SIG-M5 treated with dmso at 0.1 percent for 504 hours (cell line): ENCODE measurements around the gene ZMYND10.

Experiments used
- DNase-seq: peaks from one replicate; lab custom pipeline; 2025; ENCODE audit not compliant: unreplicated experiment; lab: John Stamatoyannopoulos, UW

ZMYND10 gene

GRCh38 chr3:50327129-50327528 is 18.4 kb downstream of the ZMYND10 start:
- DNase-seq, result no peak

DNA sequence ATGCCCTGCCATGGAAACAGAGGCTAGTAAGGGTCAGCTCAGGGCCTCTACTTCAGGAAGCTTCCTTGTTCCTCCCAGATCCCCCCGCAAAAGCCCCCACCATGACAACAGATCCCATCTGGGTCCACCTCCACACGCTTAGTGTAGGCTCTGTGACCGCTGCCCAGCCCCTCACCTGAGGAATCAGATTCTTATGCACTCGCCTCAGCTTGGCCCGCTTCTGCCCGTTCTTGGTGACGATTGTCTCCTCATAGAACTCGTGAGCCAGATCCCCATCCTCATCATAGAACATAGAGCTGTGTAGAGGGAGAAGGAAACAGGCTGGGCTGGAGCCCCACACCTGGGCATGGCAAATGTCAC is 19.4 kb downstream of the ZMYND10 start:
- no peak for DNase-seq

DNA sequence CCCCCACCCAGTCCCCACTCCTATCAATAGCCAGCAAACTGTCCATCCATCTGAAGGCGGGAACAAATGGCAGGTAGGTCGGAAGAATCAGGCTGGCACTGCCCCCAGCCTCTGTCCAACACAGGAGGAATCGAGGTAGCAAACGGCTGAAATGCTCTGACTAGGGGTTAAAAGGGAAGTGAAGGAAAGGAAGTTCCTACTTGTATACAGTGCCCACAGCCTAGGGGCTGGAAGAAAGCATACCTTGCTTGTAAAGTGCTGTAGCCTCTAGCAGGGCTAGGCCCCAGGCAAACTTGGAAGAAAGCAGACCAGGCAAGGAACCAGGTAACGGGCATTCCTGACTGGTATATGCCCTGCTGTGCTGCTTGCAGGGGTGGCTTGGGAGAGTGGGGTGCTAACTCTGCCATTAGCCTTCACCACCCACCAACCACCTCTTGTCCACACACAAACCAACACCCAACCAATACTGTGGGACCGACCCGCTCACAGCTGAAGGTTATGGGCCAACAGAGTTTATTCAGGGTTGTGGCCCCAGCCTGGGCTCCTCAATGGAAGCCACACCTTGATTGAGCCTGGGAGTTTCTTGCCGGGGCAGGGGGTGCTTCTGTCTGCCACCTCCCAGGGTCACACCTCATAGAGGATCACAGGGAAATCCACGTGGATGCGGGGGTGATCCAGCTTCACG is 19.9 kb downstream of the ZMYND10 start:
- no peak for DNase-seq

- no peak for DNase-seq
Measured at GRCh38 chr3:50325113-50325480, 20.4 kb downstream of the ZMYND10 start.

- DNase-seq, result peak; percentile 55
Measured at GRCh38 chr3:50324351-50325112, 21.0 kb downstream of the ZMYND10 start.

DNA sequence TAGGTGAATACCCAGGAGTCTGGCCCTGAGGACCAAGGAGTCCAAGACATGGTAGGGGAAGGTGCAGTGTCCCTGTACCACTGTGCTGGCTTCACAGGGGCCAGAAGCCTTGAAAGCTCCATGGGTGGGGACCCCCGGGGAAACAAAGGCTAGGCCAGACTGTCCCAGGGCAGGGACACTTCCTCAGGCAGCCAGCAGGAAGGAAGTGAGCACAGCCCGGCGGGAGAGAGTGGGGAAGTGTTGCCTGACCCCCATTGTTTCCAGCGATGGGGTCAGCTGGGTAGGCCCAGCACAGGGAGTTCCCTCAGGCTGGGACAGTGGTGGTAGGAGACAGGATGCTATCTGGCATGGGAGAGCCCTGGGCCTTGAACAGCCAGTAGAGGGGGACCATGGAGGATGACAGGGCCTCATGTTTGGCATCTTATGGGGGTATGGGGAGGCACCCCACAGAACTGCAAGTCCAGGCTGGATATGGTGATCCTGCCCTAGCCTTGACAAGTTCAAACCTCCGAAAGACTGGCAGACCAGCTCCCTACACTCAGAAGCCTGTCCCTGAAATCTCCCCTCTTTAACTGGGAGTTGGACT is 21.8 kb downstream of the ZMYND10 start:
- DNase-seq, result no peak

DNA sequence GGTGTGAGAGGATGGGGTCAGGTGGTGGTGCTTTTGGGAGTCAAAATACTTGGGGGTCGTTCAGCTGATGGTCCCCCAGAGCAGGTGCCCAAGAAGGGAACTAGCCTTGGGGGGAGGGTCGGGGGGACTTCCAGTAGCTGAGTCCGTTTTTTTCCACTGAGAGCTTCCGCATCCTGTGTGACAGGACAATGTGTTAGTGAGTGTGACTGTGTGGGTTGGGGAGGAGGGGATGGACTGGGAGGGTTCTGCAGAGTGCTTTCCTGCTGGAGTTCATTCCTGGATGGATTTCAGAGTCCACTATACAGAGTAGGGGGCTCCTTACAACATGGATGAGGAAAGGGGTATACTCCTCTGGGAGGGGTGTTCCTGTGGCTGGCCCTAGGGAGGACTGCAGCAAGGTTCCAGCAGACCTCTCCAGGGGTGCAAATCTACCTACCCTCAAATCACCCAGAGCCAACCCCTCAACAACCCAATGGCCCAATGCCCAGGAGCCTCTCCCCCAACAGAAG is 22.4 kb downstream of the ZMYND10 start:
- DNase-seq, result no peak

GRCh38 chr3:50322386-50323091 is 23.0 kb downstream of the ZMYND10 start, which contains the start of gene HYAL2:
Gene HYAL2, minus strand, starts transcription at chr3:50322745. Its CDS starts 2,256 bp downstream, at chr3:50320489.
- no peak for DNase-seq

DNA sequence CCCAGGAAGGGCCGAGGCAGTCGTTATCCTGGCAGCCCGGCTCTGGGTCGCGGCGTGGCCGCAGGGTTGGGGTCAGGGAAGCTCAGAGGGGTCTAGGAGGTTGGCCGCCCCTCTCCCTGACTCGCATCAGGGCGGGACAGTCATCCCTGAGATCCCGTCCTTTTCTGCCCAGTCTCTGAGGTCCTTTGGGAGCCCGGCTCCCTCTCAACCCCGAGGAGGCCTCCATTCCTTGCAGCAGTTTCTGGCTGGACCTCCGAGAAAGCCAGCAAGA is 23.5 kb downstream of the ZMYND10 start:
- DNase-seq, result no peak

GRCh38 chr3:50321336-50322114 is 24.0 kb downstream of the ZMYND10 start:
- peak; percentile 84 for DNase-seq

- peak; percentile 43 for DNase-seq
Measured at GRCh38 chr3:50320853-50321335, 24.6 kb downstream of the ZMYND10 start.

DNA sequence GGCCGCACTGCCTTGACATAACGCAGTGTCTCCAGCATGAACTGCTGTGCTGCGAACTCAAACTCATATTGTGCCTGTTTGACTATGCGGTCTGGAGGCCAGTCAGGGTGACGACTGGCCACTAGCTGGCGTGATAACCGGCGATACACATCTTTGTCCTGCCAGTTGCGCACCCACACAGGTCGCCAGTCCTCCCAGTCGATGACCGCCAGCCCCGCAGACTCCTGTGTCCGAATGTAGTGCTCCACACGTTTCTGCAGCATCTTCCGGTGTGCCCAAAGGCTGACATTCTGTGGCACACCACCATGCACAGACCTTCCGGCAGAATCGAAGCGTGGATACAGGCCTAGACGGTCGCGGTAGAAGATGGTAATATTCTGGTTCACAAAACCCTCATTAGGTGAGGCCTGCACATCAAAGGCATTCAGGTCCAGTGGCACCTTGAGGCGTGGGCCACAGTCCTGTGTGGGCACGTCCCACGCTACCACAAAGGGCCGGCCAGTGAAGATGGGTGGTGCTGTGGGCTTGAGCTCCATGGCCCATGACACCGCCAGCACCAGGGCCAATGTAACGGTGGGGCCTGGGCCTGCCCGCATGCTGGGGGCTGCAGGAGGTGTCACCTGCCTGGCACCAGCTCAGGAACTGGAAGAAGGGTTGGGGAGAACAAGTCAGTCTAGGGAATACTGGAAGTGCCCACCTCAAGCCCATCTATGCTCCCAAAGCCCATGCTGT is 25.5 kb downstream of the ZMYND10 start:
- no peak for DNase-seq

- no peak for DNase-seq
Measured at GRCh38 chr3:50319181-50319893, 26.2 kb downstream of the ZMYND10 start.

- no peak for DNase-seq
Measured at GRCh38 chr3:50318615-50319014, 26.9 kb downstream of the ZMYND10 start.

GRCh38 chr3:50318163-50318562 is 27.4 kb downstream of the ZMYND10 start:
- DNase-seq, result no peak

DNA sequence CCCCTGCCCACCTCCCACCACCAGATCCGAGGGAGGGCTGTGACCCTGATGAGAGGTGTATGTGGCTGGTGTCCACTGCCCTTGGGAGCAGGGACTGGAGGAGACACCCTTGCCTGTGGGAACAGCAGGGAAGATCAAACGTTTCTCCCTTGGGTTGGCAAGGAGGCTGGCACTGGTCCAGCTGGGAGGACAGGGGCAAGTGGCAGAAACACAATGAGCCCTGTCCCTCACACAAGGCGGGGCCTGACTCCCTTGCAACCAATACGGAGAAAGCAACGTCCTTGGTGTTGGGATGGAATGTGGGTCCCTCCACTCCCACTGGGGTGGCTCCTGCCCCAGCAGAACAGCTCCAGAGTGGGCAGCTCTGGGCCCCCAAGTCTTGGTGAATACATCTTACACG is 28.2 kb downstream of the ZMYND10 start:
- DNase-seq, result no peak

DNA sequence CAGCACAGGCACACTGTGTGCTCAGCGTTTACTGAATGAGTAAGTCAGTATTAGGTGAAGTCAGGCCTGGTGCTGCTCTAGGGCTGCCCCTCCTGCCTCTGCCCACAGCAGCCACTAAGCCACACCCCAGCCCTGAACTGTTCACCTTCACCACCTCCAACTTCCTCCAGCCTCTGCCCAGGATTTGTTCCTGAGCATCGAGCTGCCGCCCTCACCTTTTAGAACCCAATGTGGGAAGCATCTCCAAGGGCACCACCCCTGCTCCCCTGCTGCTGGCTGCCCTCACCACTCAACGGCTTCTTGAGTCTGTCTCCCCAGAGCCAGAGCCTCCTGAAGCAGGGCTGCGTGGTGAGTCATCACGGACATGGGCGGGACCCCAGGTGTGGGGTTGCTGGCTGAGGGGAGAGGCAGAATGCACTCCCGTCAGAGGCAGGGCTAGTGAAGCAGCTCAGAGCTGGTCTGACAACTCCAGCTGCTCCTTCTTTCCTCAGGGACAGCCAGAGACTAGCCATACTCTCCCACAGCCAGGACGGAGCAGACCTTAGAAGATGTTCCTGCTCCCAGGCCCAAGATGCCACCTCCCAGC is 28.8 kb downstream of the ZMYND10 start:
- peak; percentile 46 for DNase-seq

DNA sequence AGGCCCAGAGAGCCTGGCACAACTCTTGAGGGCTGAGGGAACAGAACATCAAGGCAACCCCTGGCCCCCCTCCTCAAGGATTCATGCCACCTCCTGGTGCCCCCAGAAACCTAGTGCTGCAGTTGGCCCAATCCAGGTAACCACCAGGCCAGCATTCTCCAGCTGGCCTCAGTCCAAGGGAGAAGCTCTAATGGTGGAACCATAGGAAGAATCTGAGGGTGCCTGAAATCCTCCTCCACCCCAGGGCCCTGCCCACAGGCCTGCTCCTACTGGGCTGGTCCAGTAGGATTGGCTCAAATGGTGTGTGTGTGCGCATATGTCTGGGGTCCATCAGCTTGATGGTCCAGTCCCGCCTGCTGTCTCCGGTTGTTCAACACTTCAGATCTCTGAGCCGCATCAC is 30.7 kb downstream of the ZMYND10 start:
- DNase-seq, result no peak

- no peak for DNase-seq
Measured at GRCh38 chr3:50314342-50314741, 31.2 kb downstream of the ZMYND10 start.
